ENCODE data around the gene DOLPP1.

DOLPP1 gene

GRCh38 chr9:129105857-129106694 is 25.2 kb downstream of the DOLPP1 start:
- H3K4me1 ChIP-seq (ENCODE audit: control insufficient read depth, low read length) = peaks cover 3% of the 10 kb centered on the region
- no peaks in the 10 kb centered on the region for H3K9me2 ChIP-seq (replicated peaks; ENCODE audit: control insufficient read depth, low read length)

GRCh38 chr9:129107651-129108050 is 26.7 kb downstream of the DOLPP1 start:
- no peaks in the 10 kb centered on the region for H4K20me1 ChIP-seq (ENCODE audit: control insufficient read depth, insufficient read depth, low read depth, low read length)
- no peak for TF ChIP-seq EZH2phosphoT487 (IDR thresholded peaks at IDR 0.05; ENCODE audit: borderline replicate concordance, low read length)
- TF ChIP-seq CTCF (IDR thresholded peaks at IDR 0.05; ENCODE audit: low read depth, low read length, poor library complexity, severe bottlenecking) = no peak
- no peaks in the 10 kb centered on the region for H3K9me2 ChIP-seq (replicated peaks; ENCODE audit: control insufficient read depth, low read length)

More at GRCh38 chr9:129105857-129106694, 25.2 kb downstream of the DOLPP1 start:
- no peak overlapping the region for H3K27ac ChIP-seq (ENCODE audit: low read depth, low read length)
- TF ChIP-seq CTCF (IDR thresholded peaks at IDR 0.05; ENCODE audit: low read depth, low read length, poor library complexity, severe bottlenecking) = no peak
- no peak for TF ChIP-seq EZH2phosphoT487 (IDR thresholded peaks at IDR 0.05; ENCODE audit: borderline replicate concordance, low read length)
- H3K9me3 ChIP-seq (ENCODE audit: control insufficient read depth, insufficient read depth, low read length) = no peaks in the 10 kb centered on the region
- no peaks in the 10 kb centered on the region for H4K20me1 ChIP-seq (ENCODE audit: control insufficient read depth, insufficient read depth, low read depth, low read length)
- no peaks in the 10 kb centered on the region for H3K36me3 ChIP-seq (ENCODE audit: control insufficient read depth, low read length)
- H3K4me2 ChIP-seq (ENCODE audit: low read length) = no peak overlapping the region
- no peaks in the 10 kb centered on the region; the same call in 1 of the 2 replicates for H3F3A ChIP-seq (ENCODE audit: control insufficient read depth, insufficient read depth)
- H3K79me2 ChIP-seq (ENCODE audit: control insufficient read depth, low read length) = no peaks in the 10 kb centered on the region
- peaks cover 21% of the 10 kb centered on the region for H3K27me3 ChIP-seq (ENCODE audit: control insufficient read depth, low read length)
- H3K4me3 ChIP-seq (ENCODE audit: low read length) = no peak overlapping the region

GRCh38 chr9:129108083-129108804 is 27.3 kb downstream of the DOLPP1 start:
- Histone ChIP-seq H3K27ac (ENCODE audit: low read depth, low read length) (no peak overlapping the region), H4K20me1 (ENCODE audit: control insufficient read depth, insufficient read depth, low read depth, low read length) (no peaks in the 10 kb centered on the region), H3K4me1 (ENCODE audit: control insufficient read depth, low read length) (peaks cover 15% of the 10 kb centered on the region), H3K9me3 (ENCODE audit: control insufficient read depth, insufficient read depth, low read length) (no peaks in the 10 kb centered on the region), H3K9me2 (replicated peaks; ENCODE audit: control insufficient read depth, low read length) (no peaks in the 10 kb centered on the region), H3K79me2 (ENCODE audit: control insufficient read depth, low read length) (peaks cover 19% of the 10 kb centered on the region), H3K27me3 (ENCODE audit: control insufficient read depth, low read length) (peaks cover 7% of the 10 kb centered on the region; the same call in 1 of the 2 replicates), H3K4me3 (ENCODE audit: low read length) (no peak overlapping the region), H3K4me2 (ENCODE audit: low read length) (no peak overlapping the region), H3K36me3 (ENCODE audit: control insufficient read depth, low read length) (no peaks in the 10 kb centered on the region), H3F3A (ENCODE audit: control insufficient read depth, insufficient read depth) (no peaks in the 10 kb centered on the region; the same call in 1 of the 2 replicates)
- TF ChIP-seq CTCF (IDR thresholded peaks at IDR 0.05; ENCODE audit: low read depth, low read length, poor library complexity, severe bottlenecking) = no peak
- no peak for TF ChIP-seq EZH2phosphoT487 (IDR thresholded peaks at IDR 0.05; ENCODE audit: borderline replicate concordance, low read length)

More at GRCh38 chr9:129107651-129108050, 26.7 kb downstream of the DOLPP1 start:
- H3F3A ChIP-seq (ENCODE audit: control insufficient read depth, insufficient read depth) = no peaks in the 10 kb centered on the region; the same call in 1 of the 2 replicates
- H3K79me2 ChIP-seq (ENCODE audit: control insufficient read depth, low read length) = peaks cover 14% of the 10 kb centered on the region
- H3K4me1 ChIP-seq (ENCODE audit: control insufficient read depth, low read length) = peaks cover 9% of the 10 kb centered on the region
- no peak overlapping the region for H3K27ac ChIP-seq (ENCODE audit: low read depth, low read length)
- no peaks in the 10 kb centered on the region for H3K36me3 ChIP-seq (ENCODE audit: control insufficient read depth, low read length)
- H3K4me3 ChIP-seq (ENCODE audit: low read length) = no peak overlapping the region
- no peak overlapping the region for H3K4me2 ChIP-seq (ENCODE audit: low read length)
- H3K27me3 ChIP-seq (ENCODE audit: control insufficient read depth, low read length) = peaks cover 8% of the 10 kb centered on the region
- no peaks in the 10 kb centered on the region for H3K9me3 ChIP-seq (ENCODE audit: control insufficient read depth, insufficient read depth, low read length)
